Mesenchymal stem cell (in vitro differentiated cells and primary cell): ENCODE data around the gene AHSG.

ENCODE experiments used
- DNase-seq: peaks from one replicate; pipeline ENCODE4 v3.0.0-alpha.2; 2013
- H2AFZ ChIP-seq: one replicate; pipeline ENCODE4 v1.6.1; 2013; ENCODE audit warnings: low read depth, mild to moderate bottlenecking, control low read depth, inconsistent platforms, low read length, moderate library complexity
- H2AK5ac ChIP-seq: 2 replicates; pipeline ENCODE4 v1.6.1; 2013; ENCODE audit warnings: low read length, moderate library complexity, mild to moderate bottlenecking, inconsistent platforms; ENCODE audit not compliant: severe bottlenecking
- H2BK120ac ChIP-seq: one replicate; pipeline ENCODE4 v1.6.1; 2013; ENCODE audit warnings: low read depth, mild to moderate bottlenecking, inconsistent platforms, low read length, moderate library complexity
- H2BK12ac ChIP-seq, 2 experiments: one replicate each; pipeline ENCODE4 v1.6.1; 2013; ENCODE audit warnings: inconsistent platforms in 2 of 2, low read length in 2 of 2, mild to moderate bottlenecking in 2 of 2, moderate library complexity in 2 of 2, control low read depth in 1 of 2
- H2BK15ac ChIP-seq: one replicate; pipeline ENCODE4 v1.6.1; 2013; ENCODE audit warnings: mild to moderate bottlenecking, low read depth, inconsistent platforms; ENCODE audit not compliant: poor library complexity, severe bottlenecking
- H2BK5ac ChIP-seq: 2 replicates; pipeline ENCODE4 v1.6.1; 2013; ENCODE audit warnings: low read depth, mild to moderate bottlenecking, low read length, control low read depth, inconsistent platforms; ENCODE audit not compliant: poor library complexity, severe bottlenecking
- H3K14ac ChIP-seq, 2 experiments: one replicate each; pipeline ENCODE4 v1.6.1; 2013; ENCODE audit warnings: inconsistent platforms in 2 of 2, low read length in 2 of 2, control low read depth in 1 of 2, mild to moderate bottlenecking in 1 of 2, moderate library complexity in 1 of 2
- H3K18ac ChIP-seq, 2 experiments: one replicate each; pipeline ENCODE4 v1.6.1; 2013; ENCODE audit warnings: inconsistent platforms in 2 of 2, low read length in 2 of 2, control low read depth in 1 of 2, low read depth in 1 of 2, mild to moderate bottlenecking in 1 of 2
- H3K23ac ChIP-seq, 2 experiments: one replicate each; pipeline ENCODE4 v1.6.1; 2013; ENCODE audit warnings: inconsistent platforms in 2 of 2, low read length in 2 of 2, mild to moderate bottlenecking in 2 of 2, moderate library complexity in 2 of 2, control low read depth in 1 of 2
- H3K27ac ChIP-seq: 2 replicates; pipeline ENCODE4 v1.5.1; 2013; ENCODE audit warnings: mild to moderate bottlenecking, moderate library complexity, low read length, control low read depth, inconsistent platforms; ENCODE audit not compliant: poor library complexity, severe bottlenecking
- H3K27me3 ChIP-seq, 2 experiments: 2 replicates each; pipeline versions ENCODE4 v1.6.1 to v1.7.0; 2013; ENCODE audit warnings: low read length in 2 of 2, mild to moderate bottlenecking in 2 of 2, moderate library complexity in 2 of 2, control low read depth in 1 of 2, inconsistent platforms in 1 of 2; ENCODE audit not compliant: control insufficient read depth in 1 of 2, insufficient read depth in 1 of 2
- H3K36me3 ChIP-seq, 2 experiments: 2 replicates each; pipeline versions ENCODE4 v1.6.1 to v1.7.0; 2013; ENCODE audit warnings: low read length in 2 of 2, control low read depth in 1 of 2, inconsistent platforms in 1 of 2, low read depth in 1 of 2, mild to moderate bottlenecking in 1 of 2; ENCODE audit not compliant: insufficient read depth in 2 of 2, control insufficient read depth in 1 of 2
- H3K4ac ChIP-seq, 2 experiments: one replicate each; pipeline ENCODE4 v1.6.1; 2013; ENCODE audit warnings: inconsistent platforms in 2 of 2, low read length in 2 of 2, mild to moderate bottlenecking in 2 of 2, moderate library complexity in 2 of 2, control low read depth in 1 of 2, low read depth in 1 of 2
- H3K4me1 ChIP-seq: 2 replicates; pipeline ENCODE4 v1.6.1; 2013; ENCODE audit warnings: low read depth, low read length, control low read depth; ENCODE audit not compliant: control insufficient read depth, insufficient read depth
- H3K4me2 ChIP-seq: 2 replicates; pipeline ENCODE4 v1.6.1; 2013; ENCODE audit warnings: low read length, mild to moderate bottlenecking, inconsistent platforms; ENCODE audit not compliant: poor library complexity, severe bottlenecking
- H3K4me3 ChIP-seq, 2 experiments: 2 replicates each; pipeline versions ENCODE4 v1.5.1 to v1.7.0; 2013; ENCODE audit warnings: low read length in 2 of 2, mild to moderate bottlenecking in 2 of 2, control low read depth in 1 of 2, low read depth in 1 of 2; ENCODE audit not compliant: insufficient read depth in 1 of 2
- H3K79me1 ChIP-seq: replicated peaks from 2 replicates; pipeline ENCODE4 v1.6.1; 2013; ENCODE audit warnings: mild to moderate bottlenecking, control low read depth, low read length, inconsistent platforms; ENCODE audit not compliant: poor library complexity, severe bottlenecking
- H3K9ac ChIP-seq: 2 replicates; pipeline ENCODE4 v1.7.0; 2013; ENCODE audit warnings: mild to moderate bottlenecking, low read length, moderate library complexity
- H3K9me3 ChIP-seq: 2 replicates; pipeline ENCODE4 v1.7.0; 2013; ENCODE audit warnings: mild to moderate bottlenecking, low read length; ENCODE audit not compliant: control insufficient read depth
- H4K8ac ChIP-seq: one replicate; pipeline ENCODE4 v1.6.1; 2013; ENCODE audit warnings: inconsistent platforms, mild to moderate bottlenecking, low read length, moderate library complexity
- H4K91ac ChIP-seq: one replicate; pipeline ENCODE4 v1.6.1; 2013; ENCODE audit warnings: mild to moderate bottlenecking, low read length, inconsistent platforms
- WGBS: methylation state at CpG from one replicate; pipeline ENCODE4 v1.1.7; 2013; ENCODE audit warnings: mixed read lengths; 5-methylcytosine and 5-hydroxymethylcytosine counted together

AHSG gene

DNA sequence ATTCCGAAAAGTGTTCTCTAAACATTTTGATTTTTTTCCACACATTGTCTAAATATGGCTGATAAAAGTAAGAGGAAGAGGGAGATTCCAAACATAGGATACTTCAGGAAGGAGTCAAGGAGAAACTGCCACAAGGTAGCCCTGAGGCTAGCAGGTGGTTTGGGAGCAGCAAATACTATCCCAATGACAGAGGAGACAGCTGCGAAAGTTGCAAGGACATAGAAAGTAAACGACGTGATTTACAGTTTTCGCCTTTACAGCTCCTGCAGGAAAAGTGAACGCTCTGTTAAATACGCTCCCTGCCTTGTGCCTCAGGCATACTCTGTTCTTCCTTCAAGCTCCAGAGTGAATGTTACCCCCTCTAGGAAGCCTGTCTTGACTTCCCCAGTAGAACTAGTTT, 23.7 kb downstream of the AHSG start:
- H4K91ac ChIP-seq = no peak overlapping the region
- H2BK5ac ChIP-seq = no peak overlapping the region
- no peak for DNase-seq
- peaks cover 25 to 36% of the 10 kb centered on the region in 2 experiments for H3K27me3 ChIP-seq
- 84% methylated on average over 6 of the region's 7 CpGs for WGBS
- H2AK5ac ChIP-seq = no peak overlapping the region
- no peak overlapping the region for H3K18ac ChIP-seq
- no peak overlapping the region for H3K9ac ChIP-seq
- H3K79me1 ChIP-seq = no peaks in the 10 kb centered on the region
- no peak overlapping the region for H3K4me3 ChIP-seq
- H2BK12ac ChIP-seq = no peak overlapping the region
- H3K23ac ChIP-seq = no peak overlapping the region
- H3K36me3 ChIP-seq = no peaks in the 10 kb centered on the region
- H3K4me1 ChIP-seq = peaks cover 4% of the 10 kb centered on the region
- H3K4me2 ChIP-seq = no peak overlapping the region
- no peak overlapping the region for H3K4ac ChIP-seq
- H3K9me3 ChIP-seq = no peaks in the 10 kb centered on the region
- no peak overlapping the region for H3K14ac ChIP-seq
- H3K27ac ChIP-seq = no peak overlapping the region
- no peak overlapping the region for H2AFZ ChIP-seq
- no peak overlapping the region for H4K8ac ChIP-seq
- no peak overlapping the region for H2BK15ac ChIP-seq
- H2BK120ac ChIP-seq = no peak overlapping the region

GRCh38 chr3:186637686-186638085, 24.8 kb downstream of the AHSG start:
- H4K91ac ChIP-seq = no peak overlapping the region
- H3K4me1 ChIP-seq = peaks cover 4% of the 10 kb centered on the region
- no peak overlapping the region for H2AFZ ChIP-seq
- no peak overlapping the region for H3K4me3 ChIP-seq
- H3K9me3 ChIP-seq = no peaks in the 10 kb centered on the region
- no peak overlapping the region for H3K9ac ChIP-seq
- H3K18ac ChIP-seq = no peak overlapping the region
- no peak overlapping the region for H3K4me2 ChIP-seq
- H2AK5ac ChIP-seq = no peak overlapping the region
- H2BK120ac ChIP-seq = no peak overlapping the region
- no peak overlapping the region for H4K8ac ChIP-seq
- whole genome bisulfite sequencing = 60% methylated on average over 2 of the region's 3 CpGs
- no peak for DNase-seq
- peak overlapping the region in 1 of 2 experiments; percentile 27 for H3K4ac ChIP-seq
- H3K27ac ChIP-seq = no peak overlapping the region
- no peaks in the 10 kb centered on the region for H3K36me3 ChIP-seq
- no peak overlapping the region for H3K14ac ChIP-seq
- H2BK5ac ChIP-seq = no peak overlapping the region
- H3K23ac ChIP-seq = no peak overlapping the region
- no peak overlapping the region for H2BK12ac ChIP-seq
- no peaks in the 10 kb centered on the region for H3K79me1 ChIP-seq
- H2BK15ac ChIP-seq = no peak overlapping the region
- peaks cover 25 to 37% of the 10 kb centered on the region in 2 experiments for H3K27me3 ChIP-seq

GRCh38 chr3:186638259-186638658, 25.4 kb downstream of the AHSG start:
- no peaks in the 10 kb centered on the region for H3K36me3 ChIP-seq
- 83% methylated on average over 1 of the region's 2 CpGs for WGBS
- no peak overlapping the region for H3K18ac ChIP-seq
- peaks cover 4% of the 10 kb centered on the region for H3K4me1 ChIP-seq
- H3K23ac ChIP-seq = no peak overlapping the region
- H2BK5ac ChIP-seq = no peak overlapping the region
- H3K4me3 ChIP-seq = no peak overlapping the region
- H3K4me2 ChIP-seq = no peak overlapping the region
- no peak overlapping the region for H2BK15ac ChIP-seq
- H4K8ac ChIP-seq = no peak overlapping the region
- no peak overlapping the region for H3K9ac ChIP-seq
- H2AK5ac ChIP-seq = no peak overlapping the region
- H3K14ac ChIP-seq = no peak overlapping the region
- no peak overlapping the region for H4K91ac ChIP-seq
- H3K9me3 ChIP-seq = no peaks in the 10 kb centered on the region
- H2AFZ ChIP-seq = no peak overlapping the region
- H3K4ac ChIP-seq = no peak overlapping the region
- no peak for DNase-seq
- peaks cover 28 to 42% of the 10 kb centered on the region in 2 experiments for H3K27me3 ChIP-seq
- no peak overlapping the region for H2BK12ac ChIP-seq
- H2BK120ac ChIP-seq = no peak overlapping the region
- H3K79me1 ChIP-seq = no peaks in the 10 kb centered on the region
- H3K27ac ChIP-seq = no peak overlapping the region

GRCh38 chr3:186639778-186640472, 27.1 kb downstream of the AHSG start, which contains the start of gene FETUB:
FETUB (plus strand) TSS chr3:186640399; CDS start chr3:186640461, 62 bp downstream.
- Histone ChIP-seq H3K18ac (no peak within 1 kb of the TSS), H3K4me3 (no peak within 1 kb of the TSS), H3K4me2 (no peak within 1 kb of the TSS), H2BK15ac (no peak within 1 kb of the TSS), H3K4ac (no peak within 1 kb of the TSS), H3K23ac (no peak within 1 kb of the TSS), H3K14ac (no peak within 1 kb of the TSS), H4K8ac (no peak within 1 kb of the TSS), H3K9ac (no peak within 1 kb of the TSS), H3K79me1 (no peaks in the 10 kb centered on the region), H3K4me1 (peaks cover 4% of the 10 kb centered on the region), H3K36me3 (no peaks in the 10 kb centered on the region), H2AK5ac (no peak within 1 kb of the TSS), H3K9me3 (no peaks in the 10 kb centered on the region), H2BK12ac (no peak within 1 kb of the TSS), H2AFZ (no peak within 1 kb of the TSS), H2BK5ac (no peak within 1 kb of the TSS), H2BK120ac (no peak within 1 kb of the TSS), H3K27me3 (peaks cover 36 to 54% of the 10 kb centered on the region in 2 experiments), H3K27ac (no peak within 1 kb of the TSS), H4K91ac (no peak within 1 kb of the TSS)
- no peak for DNase-seq
- WGBS = 69% methylated on average over 1 of the region's 1 CpG
